Measurements from ENCODE around the gene CIRBP.

DNA sequence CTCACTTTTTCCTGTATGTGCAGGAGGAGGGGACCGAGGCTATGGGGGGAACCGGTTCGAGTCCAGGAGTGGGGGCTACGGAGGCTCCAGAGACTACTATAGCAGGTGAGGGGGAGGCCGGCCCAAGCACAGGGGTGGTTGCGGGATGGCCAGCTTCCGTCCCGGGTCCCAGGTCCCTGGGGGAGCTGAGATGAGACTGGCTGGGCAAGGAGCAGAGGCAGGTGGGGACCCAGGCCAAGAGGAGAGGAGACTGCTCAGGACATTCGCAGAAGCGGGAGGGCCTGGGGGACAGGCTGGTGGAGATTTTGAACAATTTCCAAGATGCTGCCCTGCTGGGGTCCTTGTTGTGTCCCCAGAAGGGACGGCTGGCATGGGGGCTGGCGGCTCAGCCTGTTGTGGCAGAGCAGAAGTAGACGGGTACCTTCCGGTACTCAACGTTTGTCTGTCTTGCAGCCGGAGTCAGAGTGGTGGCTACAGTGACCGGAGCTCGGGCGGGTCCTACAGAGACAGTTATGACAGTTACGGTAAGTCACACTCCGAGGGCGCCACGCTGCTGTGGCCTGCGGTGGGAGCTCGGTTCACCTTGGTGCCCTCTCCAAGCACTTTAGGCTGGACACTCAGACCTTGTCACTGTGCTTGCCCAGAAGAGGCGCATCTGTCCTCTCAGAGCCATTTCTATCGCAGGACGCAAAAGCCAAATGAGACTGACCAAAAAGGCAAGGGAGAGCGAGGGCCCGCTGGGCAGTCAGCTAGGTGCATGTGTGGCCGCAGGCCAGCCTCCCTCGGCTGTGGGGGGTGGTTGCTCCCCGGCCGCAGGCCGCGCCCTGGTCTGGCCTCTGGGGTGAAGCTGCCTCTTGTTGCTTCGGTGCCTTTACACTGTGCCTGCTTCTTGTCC, 2.6 kb downstream of the CIRBP start:
- TF ChIP-seq, protein P1, sequence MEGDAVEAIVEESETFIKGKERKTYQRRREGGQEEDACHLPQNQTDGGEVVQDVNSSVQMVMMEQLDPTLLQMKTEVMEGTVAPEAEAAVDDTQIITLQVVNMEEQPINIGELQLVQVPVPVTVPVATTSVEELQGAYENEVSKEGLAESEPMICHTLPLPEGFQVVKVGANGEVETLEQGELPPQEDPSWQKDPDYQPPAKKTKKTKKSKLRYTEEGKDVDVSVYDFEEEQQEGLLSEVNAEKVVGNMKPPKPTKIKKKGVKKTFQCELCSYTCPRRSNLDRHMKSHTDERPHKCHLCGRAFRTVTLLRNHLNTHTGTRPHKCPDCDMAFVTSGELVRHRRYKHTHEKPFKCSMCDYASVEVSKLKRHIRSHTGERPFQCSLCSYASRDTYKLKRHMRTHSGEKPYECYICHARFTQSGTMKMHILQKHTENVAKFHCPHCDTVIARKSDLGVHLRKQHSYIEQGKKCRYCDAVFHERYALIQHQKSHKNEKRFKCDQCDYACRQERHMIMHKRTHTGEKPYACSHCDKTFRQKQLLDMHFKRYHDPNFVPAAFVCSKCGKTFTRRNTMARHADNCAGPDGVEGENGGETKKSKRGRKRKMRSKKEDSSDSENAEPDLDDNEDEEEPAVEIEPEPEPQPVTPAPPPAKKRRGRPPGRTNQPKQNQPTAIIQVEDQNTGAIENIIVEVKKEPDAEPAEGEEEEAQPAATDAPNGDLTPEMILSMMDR (conservative IDR thresholded peaks at IDR 0.05; ENCODE audit: low read length), result no peak
- no peak for TF ChIP-seq EZH2phosphoT487 (IDR thresholded peaks at IDR 0.05; ENCODE audit: borderline replicate concordance, low read depth, low read length)

Measured in OCI-LY7 (cell line).